GM12872 (cell line): ENCODE data around the gene ELL.

Source experiments
- CTCF ChIP-seq: IDR thresholded peaks from 3 replicates; pipeline ENCODE4 v1.5.1; 2011; ENCODE audit warnings: low read depth, mild to moderate bottlenecking, low read length, moderate library complexity; ENCODE audit not compliant: insufficient read depth

The ELL gene

GRCh38 chr19:18399008-18399407 lies 122.9 kb downstream of the ELL start:
- TF ChIP-seq CTCF, result no peak

GRCh38 chr19:18397242-18398202 lies 124.3 kb downstream of the ELL start, which contains the start of gene LRRC25:
TSS of gene LRRC25 (minus strand) at chr19:18397622. CDS start at chr19:18396963, 659 bp downstream.
- TF ChIP-seq CTCF, result no peak

- no peak for TF ChIP-seq CTCF
These were observed 125.2 kb downstream of the ELL start for GRCh38 chr19:18396471-18397241.

- no peak for TF ChIP-seq CTCF
These were observed 128.0 kb downstream of the ELL start for GRCh38 chr19:18393836-18394235.

GRCh38 chr19:18392926-18393325 lies 128.9 kb downstream of the ELL start:
- TF ChIP-seq CTCF, result no peak
